Muscle layer of duodenum (tissue), 2 donors: ENCODE measurements around the gene AEBP1.

Source experiments
- H3K27ac ChIP-seq: one replicate; pipeline ENCODE4 v1.7.0; 2013; ENCODE audit warnings: mild to moderate bottlenecking, low read length
- H3K27me3 ChIP-seq: one replicate; pipeline ENCODE4 v1.7.0; 2013; ENCODE audit warnings: low read depth, mild to moderate bottlenecking, control low read depth, low read length
- H3K36me3 ChIP-seq, 2 donors: one replicate each; pipeline ENCODE4 v1.7.0; 2013; ENCODE audit warnings: low read length in 2 of 2, control low read depth in 1 of 2, mild to moderate bottlenecking in 1 of 2; ENCODE audit not compliant: insufficient read depth in 2 of 2, control insufficient read depth in 1 of 2
- H3K4me1 ChIP-seq, 2 donors: one replicate each; pipeline ENCODE4 v1.7.0; 2013; ENCODE audit warnings: low read length in 2 of 2, mild to moderate bottlenecking in 2 of 2, control low read depth in 1 of 2, moderate library complexity in 1 of 2; ENCODE audit not compliant: insufficient read depth in 2 of 2, control insufficient read depth in 1 of 2
- H3K4me3 ChIP-seq, 2 donors: one replicate each; pipeline ENCODE4 v1.7.0; 2013; ENCODE audit warnings: low read length in 2 of 2, low read depth in 1 of 2, mild to moderate bottlenecking in 1 of 2
- H3K9me3 ChIP-seq, 2 donors: one replicate each; pipeline ENCODE4 v1.7.0; 2013; ENCODE audit warnings: low read length in 2 of 2, control low read depth in 1 of 2, mild to moderate bottlenecking in 1 of 2; ENCODE audit not compliant: control insufficient read depth in 1 of 2
- donor health status: healthy.

Gene AEBP1

GRCh38 chr7:44103923-44104859, at the start of gene AEBP1:
Gene AEBP1, plus strand, starts transcription at chr7:44104345. Its CDS starts 321 bp downstream, at chr7:44104666.
- Histone ChIP-seq H3K4me1 (no peaks in the 10 kb centered on the region), H3K27ac (peak within 1 kb of the TSS; percentile 83), H3K27me3 (peaks cover 7% of the 10 kb centered on the region), H3K36me3 (peaks cover 0 to 10% of the 10 kb centered on the region in 2 donors), H3K4me3 (peak within 1 kb of the TSS; percentile 64 to 70), H3K9me3 (no peaks in the 10 kb centered on the region)

GRCh38 chr7:44056681-44057080, 47.5 kb upstream of the AEBP1 start:
- H3K27ac ChIP-seq, result no peak overlapping the region
- H3K4me1 ChIP-seq, result no peaks in the 10 kb centered on the region
- H3K36me3 ChIP-seq, result peaks cover 70 to 86% of the 10 kb centered on the region in 2 donors
- no peak overlapping the region for H3K4me3 ChIP-seq
- no peaks in the 10 kb centered on the region for H3K9me3 ChIP-seq
- no peaks in the 10 kb centered on the region for H3K27me3 ChIP-seq

DNA sequence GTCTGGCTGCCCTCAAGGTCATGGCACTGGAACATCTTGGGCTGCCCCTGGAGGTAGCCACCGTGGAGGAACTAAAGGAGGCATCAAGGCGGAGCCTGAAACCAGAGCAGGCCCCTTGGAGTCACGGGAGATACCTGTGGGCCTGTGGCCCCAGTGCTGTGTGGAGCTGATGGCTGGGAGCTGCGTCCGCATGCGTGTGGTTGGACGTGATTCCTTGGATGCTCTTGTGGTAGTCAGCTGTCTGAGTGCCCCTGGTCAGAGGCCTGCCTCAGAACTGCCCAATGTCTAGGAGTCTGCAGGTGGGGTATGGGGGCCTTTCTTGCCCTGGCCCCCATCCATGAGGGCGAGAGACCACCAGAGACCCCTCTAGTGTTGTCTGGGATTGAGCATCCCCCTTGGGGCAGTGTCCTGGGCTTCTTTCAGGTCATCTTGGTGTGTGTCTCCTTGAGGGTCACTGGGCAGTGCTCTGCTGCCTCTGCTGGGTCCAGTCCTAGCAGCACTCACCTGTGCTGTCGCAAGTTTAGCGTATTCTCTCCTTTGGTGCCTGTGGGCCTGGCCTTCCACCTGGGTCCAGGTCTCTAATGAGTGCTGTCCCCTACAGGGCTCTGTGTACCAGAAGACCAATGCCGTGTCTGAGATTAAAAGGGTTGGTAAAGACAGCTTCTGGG, 46.8 kb upstream of the AEBP1 start:
- H3K36me3 ChIP-seq, result peaks cover 71 to 86% of the 10 kb centered on the region in 2 donors
- no peak overlapping the region for H3K27ac ChIP-seq

GRCh38 chr7:44057849-44058758, 46.0 kb upstream of the AEBP1 start:
- no peak overlapping the region for H3K4me3 ChIP-seq
- no peak overlapping the region for H3K27ac ChIP-seq
- peaks cover 64 to 81% of the 10 kb centered on the region in 2 donors for H3K36me3 ChIP-seq
- H3K4me1 ChIP-seq, result no peaks in the 10 kb centered on the region
- H3K27me3 ChIP-seq, result no peaks in the 10 kb centered on the region
- H3K9me3 ChIP-seq, result no peaks in the 10 kb centered on the region

More for the DNA sequence above, 46.8 kb upstream of the AEBP1 start:
- no peaks in the 10 kb centered on the region for H3K27me3 ChIP-seq
- no peaks in the 10 kb centered on the region for H3K4me1 ChIP-seq
- no peak overlapping the region for H3K4me3 ChIP-seq
- no peaks in the 10 kb centered on the region for H3K9me3 ChIP-seq

GRCh38 chr7:44058759-44059218, 45.4 kb upstream of the AEBP1 start:
- H3K4me1 ChIP-seq, result no peaks in the 10 kb centered on the region
- no peaks in the 10 kb centered on the region for H3K9me3 ChIP-seq
- no peaks in the 10 kb centered on the region for H3K27me3 ChIP-seq
- no peak overlapping the region for H3K27ac ChIP-seq
- no peak overlapping the region for H3K4me3 ChIP-seq
- H3K36me3 ChIP-seq, result peaks cover 61 to 75% of the 10 kb centered on the region in 2 donors

DNA sequence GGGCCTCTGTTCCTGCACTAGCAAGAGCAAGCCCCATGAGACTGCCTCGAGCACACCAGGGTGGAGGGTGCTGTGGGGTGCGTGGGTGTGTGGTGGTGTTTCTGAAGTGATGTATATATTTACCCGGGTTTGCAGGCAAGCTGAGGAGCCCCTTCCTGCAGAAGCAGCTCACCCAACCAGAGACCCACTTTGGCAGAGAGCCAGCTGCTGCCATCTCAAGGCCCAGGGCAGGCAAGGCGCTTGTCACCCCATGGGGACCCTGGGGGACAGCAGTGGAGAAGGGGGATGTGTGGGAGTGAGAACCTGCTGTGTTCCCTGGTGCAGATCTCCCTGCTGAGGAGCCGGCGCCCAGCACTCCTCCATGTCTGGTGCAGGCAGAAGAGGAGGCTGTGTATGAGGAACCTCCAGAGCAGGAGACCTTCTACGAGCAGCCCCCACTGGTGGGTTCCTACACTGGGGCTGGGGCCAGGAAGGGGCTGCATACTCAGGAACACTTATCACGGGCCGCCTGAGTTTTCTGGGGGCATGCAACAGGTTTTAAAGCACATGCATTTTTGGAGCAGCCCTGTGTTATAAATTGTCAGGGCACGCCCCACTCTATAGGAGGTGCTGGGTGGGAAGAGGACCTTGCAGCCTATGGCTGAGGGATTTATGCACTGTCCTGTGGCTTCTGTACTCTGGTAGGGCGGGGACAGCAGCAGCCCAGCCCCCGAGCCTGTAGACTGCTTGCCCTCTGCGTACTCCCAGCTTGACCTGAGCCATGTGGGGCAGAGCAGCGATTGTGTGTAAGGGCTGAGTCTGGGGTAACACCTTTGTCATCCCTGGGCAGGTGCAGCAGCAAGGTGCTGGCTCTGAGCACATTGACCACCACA, 44.7 kb upstream of the AEBP1 start:
- no peaks in the 10 kb centered on the region for H3K27me3 ChIP-seq
- no peaks in the 10 kb centered on the region for H3K9me3 ChIP-seq
- H3K36me3 ChIP-seq, result peaks cover 61 to 72% of the 10 kb centered on the region in 2 donors
- no peaks in the 10 kb centered on the region for H3K4me1 ChIP-seq
- H3K4me3 ChIP-seq, result no peak overlapping the region
- H3K27ac ChIP-seq, result no peak overlapping the region

GRCh38 chr7:44060091-44060947, 43.8 kb upstream of the AEBP1 start:
- Histone ChIP-seq H3K27ac (no peak overlapping the region), H3K9me3 (no peaks in the 10 kb centered on the region), H3K36me3 (peaks cover 61 to 64% of the 10 kb centered on the region in 2 donors), H3K4me3 (no peak overlapping the region), H3K4me1 (peaks cover 0 to 6% of the 10 kb centered on the region in 2 donors), H3K27me3 (no peaks in the 10 kb centered on the region)

- H3K27ac ChIP-seq, result no peak overlapping the region
- peaks cover 0 to 14% of the 10 kb centered on the region in 2 donors for H3K4me1 ChIP-seq
- H3K9me3 ChIP-seq, result no peaks in the 10 kb centered on the region
- H3K36me3 ChIP-seq, result peaks cover 58 to 63% of the 10 kb centered on the region in 2 donors
- no peak overlapping the region for H3K4me3 ChIP-seq
- no peaks in the 10 kb centered on the region for H3K27me3 ChIP-seq
Observed at GRCh38 chr7:44060948-44061644, 43.0 kb upstream of the AEBP1 start.

- Histone ChIP-seq H3K27ac (no peak overlapping the region), H3K4me3 (no peak overlapping the region), H3K36me3 (peaks cover 52 to 58% of the 10 kb centered on the region in 2 donors), H3K4me1 (peaks cover 0 to 15% of the 10 kb centered on the region in 2 donors), H3K27me3 (no peaks in the 10 kb centered on the region), H3K9me3 (no peaks in the 10 kb centered on the region)
Observed at GRCh38 chr7:44061645-44062179, 42.4 kb upstream of the AEBP1 start.
